GM12875 (cell line): ENCODE results near the gene ADAMTSL1.

Source experiments
- H3K4me3 ChIP-seq: one replicate; pipeline ENCODE4 v1.5.1; 2011; ENCODE audit warnings: low read depth, low read length, control low read depth
- CTCF ChIP-seq: IDR thresholded peaks from 2 replicates; pipeline ENCODE4 v1.5.1; 2011; ENCODE audit warnings: low read depth, mild to moderate bottlenecking, control low read depth, inconsistent platforms, low read length, moderate library complexity, borderline replicate concordance; ENCODE audit not compliant: insufficient read depth

Gene ADAMTSL1

GRCh38 chr9:18539203-18539693 lies 65.3 kb downstream of the ADAMTSL1 start:
- no peak overlapping the region for H3K4me3 ChIP-seq
- TF ChIP-seq CTCF = no peak

- TF ChIP-seq CTCF = no peak
- H3K4me3 ChIP-seq = no peak overlapping the region
These were observed 69.0 kb downstream of the ADAMTSL1 start for GRCh38 chr9:18542837-18543405.

GRCh38 chr9:18543406-18544192 lies 69.6 kb downstream of the ADAMTSL1 start:
- H3K4me3 ChIP-seq = no peak overlapping the region

GRCh38 chr9:18544456-18544855 lies 70.5 kb downstream of the ADAMTSL1 start:
- no peak overlapping the region for H3K4me3 ChIP-seq
- no peak for TF ChIP-seq CTCF

More at GRCh38 chr9:18543406-18544192, 69.6 kb downstream of the ADAMTSL1 start:
- TF ChIP-seq CTCF = no peak

GRCh38 chr9:18545636-18546360 lies 71.8 kb downstream of the ADAMTSL1 start:
- no peak overlapping the region for H3K4me3 ChIP-seq
- no peak for TF ChIP-seq CTCF

GRCh38 chr9:18548456-18548855 lies 74.5 kb downstream of the ADAMTSL1 start:
- no peak for TF ChIP-seq CTCF
- H3K4me3 ChIP-seq = no peak overlapping the region
